ENCODE data around the gene CADPS.
A peak's percentile ranks its signal among the peaks of the same experiment; 100 is the strongest.
"Not testable (repeated sequence)": the region's sequence is repeated elsewhere in the genome, so short reads cannot be mapped to it uniquely, and the experiment has no call there.

CADPS gene

DNA sequence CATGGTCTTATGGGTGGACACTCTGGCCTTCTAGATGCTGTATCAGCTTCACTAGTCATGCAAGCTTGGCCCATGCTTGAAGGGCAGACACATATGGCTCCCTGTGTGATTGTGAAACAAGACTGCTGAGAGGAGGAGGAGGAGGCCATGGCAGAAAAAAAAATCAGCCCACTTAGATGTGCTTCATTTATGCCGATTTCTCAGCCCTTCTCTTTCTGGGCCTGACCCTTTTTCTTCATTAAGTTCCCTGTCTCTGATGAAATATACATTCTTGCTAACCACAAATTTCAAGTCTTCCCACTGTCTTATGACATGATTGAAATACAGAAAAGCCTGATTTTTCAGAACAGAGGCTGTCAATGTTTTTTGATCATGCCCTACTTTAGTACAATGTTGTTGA, 288.9 kb downstream of the CADPS start:
- DNase-seq, result no peak

DNA sequence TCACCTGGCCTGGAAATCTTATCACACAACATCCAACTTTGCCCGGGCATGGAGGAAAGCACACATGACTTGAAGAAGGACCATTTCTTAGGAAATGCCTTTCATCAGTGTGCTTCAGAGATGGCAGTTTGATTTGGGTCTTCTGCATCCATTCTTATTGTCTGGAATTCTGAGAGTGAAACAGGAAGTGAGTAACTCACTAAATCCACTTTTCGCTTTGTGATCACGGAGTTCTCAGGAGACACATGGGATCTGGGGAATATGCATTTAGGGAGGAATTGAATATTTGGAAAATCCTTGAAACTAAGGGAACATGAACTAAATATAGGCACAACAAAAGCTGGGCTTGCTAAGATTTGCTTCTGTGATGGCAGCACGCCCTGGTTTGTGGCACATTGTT, 289.4 kb downstream of the CADPS start:
- DNase-seq, result no peak

- DNase-seq, result no peak
Measured at GRCh38 chr3:62584636-62585035, 290.6 kb downstream of the CADPS start.

DNA sequence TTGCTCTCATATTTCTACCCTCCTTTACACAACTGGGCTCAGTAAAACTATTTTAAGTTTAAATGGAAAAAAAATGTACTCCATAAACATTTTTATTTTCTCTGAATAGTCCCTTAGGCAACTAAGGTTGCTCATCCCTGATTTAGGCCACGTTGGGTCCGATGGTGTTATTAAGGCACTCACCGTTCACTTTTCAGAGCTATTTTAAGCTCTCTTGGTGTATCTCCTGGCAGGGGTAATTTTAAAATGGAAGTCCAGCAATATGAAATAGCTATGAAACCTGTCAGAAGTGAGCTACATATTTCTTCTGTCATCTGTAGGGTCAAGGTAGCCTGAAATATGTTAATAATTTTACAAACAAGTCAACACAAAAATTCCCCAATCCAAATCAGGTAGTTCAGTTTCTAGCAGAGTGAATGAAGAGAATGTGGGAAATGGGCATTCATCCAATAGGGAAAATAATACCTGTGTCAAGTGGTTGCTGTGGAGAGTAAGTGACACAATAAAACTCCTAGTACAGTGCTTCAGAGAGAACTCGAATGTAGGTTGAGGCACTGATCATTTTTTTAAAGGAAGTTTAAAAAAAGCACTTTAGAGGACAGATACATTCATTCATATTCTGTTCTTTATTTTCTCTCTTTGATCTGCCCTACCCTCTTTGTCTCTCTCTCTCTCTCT, 292.6 kb downstream of the CADPS start:
- DNase-seq, result no peak

- DNase-seq, result not testable (repeated sequence)
Measured at GRCh38 chr3:62580485-62580884, 294.7 kb downstream of the CADPS start.

- DNase-seq, result no peak
Measured at GRCh38 chr3:62577153-62577552, 298.1 kb downstream of the CADPS start.

DNA sequence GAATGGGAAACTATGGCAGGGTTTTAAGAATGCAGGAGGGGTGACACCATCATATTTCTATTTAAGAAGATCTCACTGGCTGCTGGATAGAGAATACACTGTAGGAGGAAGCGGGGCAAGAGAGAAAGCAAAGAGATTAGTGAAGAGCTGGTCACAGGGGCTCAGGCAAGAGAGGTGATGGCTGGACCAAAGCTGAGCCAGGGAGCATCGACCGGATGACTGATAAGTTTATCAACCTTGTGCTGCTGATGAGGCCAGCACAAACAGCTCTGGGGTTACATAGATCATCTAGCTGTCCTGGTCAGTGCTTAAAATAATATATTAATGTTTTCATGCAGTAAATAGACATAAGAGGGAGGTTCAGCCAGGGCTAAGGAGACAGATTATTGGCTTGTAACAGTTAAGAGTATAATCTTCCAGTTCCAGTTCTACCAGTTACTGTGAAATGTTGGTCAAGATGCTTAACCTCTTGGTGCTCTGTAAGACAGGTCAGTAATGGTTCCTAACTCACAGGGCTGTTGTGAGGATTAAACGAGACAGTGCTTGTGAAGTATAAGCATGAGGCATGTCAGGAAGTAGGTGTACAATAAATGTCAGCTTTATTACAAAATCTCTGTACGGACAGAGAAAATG, 300.8 kb downstream of the CADPS start:
- DNase-seq, result no peak

- DNase-seq, result no peak
Measured at GRCh38 chr3:62571916-62572315, 303.3 kb downstream of the CADPS start.

GRCh38 chr3:62570888-62571287, 304.3 kb downstream of the CADPS start:
- no peak for DNase-seq

GRCh38 chr3:62569609-62570008, 305.6 kb downstream of the CADPS start:
- DNase-seq, result no peak

DNA sequence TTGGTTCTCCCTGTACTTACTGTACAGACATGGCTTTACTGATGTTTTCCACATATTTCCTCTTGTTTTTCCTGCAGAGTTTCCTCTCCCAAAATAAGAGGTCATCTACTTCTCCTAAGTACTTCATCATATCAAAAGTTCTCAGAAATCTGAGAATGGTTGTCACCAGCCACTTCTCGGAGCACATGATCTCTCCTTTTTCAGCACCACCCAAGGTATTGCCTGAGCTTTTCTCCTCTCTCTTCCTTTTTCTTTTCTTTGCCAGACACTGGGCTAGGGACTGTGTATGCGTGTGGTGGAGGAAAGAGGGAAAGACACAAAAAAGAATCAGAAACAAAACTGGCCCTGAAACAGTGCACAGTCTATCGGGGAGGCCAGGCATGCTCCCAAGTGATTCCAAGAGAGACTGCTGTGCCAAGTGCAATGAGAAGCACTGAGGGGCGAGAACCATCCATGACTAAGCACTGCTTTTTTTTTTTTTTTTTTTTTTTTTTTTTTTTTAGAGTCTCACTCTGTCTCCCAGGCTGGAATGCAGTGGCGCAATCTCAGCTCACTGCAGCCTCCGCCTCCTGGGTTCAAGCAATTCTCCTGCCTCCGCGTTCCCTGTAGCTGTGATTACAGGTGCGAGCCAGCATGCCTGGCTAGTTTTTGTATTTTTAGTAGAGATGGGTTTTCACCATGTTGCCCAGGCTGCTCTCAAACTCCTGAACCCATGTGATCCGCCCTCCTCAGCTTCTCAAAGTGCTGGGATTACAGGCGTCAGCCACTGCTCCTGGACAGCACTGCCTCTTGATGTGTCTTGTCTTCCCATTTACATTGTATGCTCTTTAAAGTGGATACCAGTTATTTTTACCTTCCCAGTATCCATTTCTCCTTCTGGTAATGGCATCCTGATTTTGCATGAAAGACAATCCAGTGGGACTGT, 307.9 kb downstream of the CADPS start:
- no peak for DNase-seq

- no peak for DNase-seq
Measured at GRCh38 chr3:62566022-62566557, 309.1 kb downstream of the CADPS start.

GRCh38 chr3:62562596-62562995, 312.6 kb downstream of the CADPS start:
- DNase-seq, result no peak

- no peak for DNase-seq
Measured at GRCh38 chr3:62562017-62562416, 313.2 kb downstream of the CADPS start.

GRCh38 chr3:62559831-62560445, 315.3 kb downstream of the CADPS start:
- DNase-seq, result peak; percentile 3

DNA sequence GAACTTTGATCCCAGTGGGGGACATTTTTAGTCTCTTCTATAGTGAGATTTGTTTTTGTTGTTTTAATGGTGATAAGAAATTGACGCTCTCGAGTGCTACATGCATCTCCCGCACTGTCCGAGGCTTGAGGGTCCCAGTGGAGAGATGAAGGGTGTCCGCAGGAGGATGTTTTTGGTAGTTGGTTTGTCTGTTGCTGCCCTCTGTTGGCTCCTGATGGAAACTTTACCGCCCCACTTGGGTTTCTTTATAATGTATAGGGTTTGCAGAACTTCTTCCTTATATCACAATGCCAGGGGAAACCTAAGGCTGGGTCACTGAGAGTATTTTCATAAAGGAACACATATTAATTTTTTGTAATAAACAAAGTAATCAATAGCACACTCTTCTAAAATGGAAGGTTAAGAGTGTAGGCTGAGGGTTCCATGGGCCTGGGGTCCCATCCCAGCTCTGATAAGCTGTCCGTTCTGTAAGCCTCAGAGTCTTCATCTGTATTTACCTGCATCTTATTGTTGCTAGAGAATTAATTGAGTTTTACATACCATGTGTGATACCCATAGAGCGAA, 316.6 kb downstream of the CADPS start:
- DNase-seq, result peak; percentile 18

DNA sequence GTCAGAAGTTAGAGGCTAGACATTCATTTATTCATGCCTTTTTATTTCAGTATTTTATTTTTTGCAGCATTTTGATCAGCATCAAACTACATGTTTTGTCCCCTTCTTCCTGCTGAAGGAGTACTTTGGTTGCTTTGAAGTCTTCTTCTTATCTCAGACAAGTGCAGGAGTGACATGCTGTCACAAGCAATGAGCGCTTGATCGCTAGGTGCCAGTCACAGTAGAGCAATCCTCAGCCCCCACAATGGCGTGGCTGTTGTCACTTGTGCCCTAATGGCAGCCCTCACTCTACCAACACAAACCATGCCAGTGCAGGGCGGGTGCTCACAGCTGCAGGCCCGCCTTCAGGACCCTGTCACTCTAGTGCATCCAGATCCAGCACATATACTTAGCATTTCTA, 317.2 kb downstream of the CADPS start:
- DNase-seq, result no peak

DNA sequence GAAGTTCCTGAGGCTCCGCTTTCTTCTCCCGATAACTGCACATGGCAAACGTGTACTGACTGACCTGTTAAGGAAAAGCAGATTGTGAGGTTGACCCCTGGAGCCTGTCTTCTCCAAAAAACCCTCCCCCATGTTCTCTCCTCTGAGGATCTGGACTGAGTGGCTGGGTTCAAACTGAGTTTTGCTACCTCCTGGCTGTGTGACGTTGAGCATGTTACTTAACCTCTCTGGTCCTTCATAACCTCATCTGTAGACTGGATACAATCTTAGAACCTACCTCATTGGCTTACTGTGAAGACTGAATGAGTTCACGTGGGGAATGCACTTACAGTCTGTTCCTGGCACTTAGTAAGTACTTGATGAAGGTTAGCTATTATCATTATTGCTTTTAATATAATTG, 317.8 kb downstream of the CADPS start:
- DNase-seq, result no peak

- DNase-seq, result no peak
Measured at GRCh38 chr3:62556121-62556815, 318.9 kb downstream of the CADPS start.

- no peak for DNase-seq
Measured at GRCh38 chr3:62554264-62554799, 320.9 kb downstream of the CADPS start.

DNA sequence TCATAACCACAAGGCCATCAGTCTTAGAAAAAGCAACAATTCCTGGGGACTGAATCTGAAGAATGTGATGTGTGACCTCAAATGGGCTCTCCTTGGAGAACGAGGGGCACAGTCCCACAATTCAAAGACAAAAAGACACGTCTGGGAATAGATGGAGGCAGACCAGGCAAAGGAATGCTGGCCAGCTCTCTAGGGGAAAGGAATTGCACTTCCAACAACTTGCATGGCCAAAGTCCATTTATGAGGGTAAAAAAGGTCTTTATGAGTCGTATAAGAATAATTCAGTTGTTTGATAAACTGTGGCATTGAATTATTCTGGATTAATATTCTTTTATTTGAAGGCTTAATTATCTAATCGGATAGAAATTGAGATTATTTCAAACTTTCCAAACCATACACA, 321.4 kb downstream of the CADPS start:
- DNase-seq, result no peak

GRCh38 chr3:62551556-62551955, 323.7 kb downstream of the CADPS start:
- DNase-seq, result no peak

All from RPMI8226 (cell line).